ENCODE results near the gene HIBCH.
"Not testable (repeated sequence)": the region's sequence is repeated elsewhere in the genome, so short reads cannot be mapped to it uniquely, and the experiment has no call there.

HIBCH gene

DNA sequence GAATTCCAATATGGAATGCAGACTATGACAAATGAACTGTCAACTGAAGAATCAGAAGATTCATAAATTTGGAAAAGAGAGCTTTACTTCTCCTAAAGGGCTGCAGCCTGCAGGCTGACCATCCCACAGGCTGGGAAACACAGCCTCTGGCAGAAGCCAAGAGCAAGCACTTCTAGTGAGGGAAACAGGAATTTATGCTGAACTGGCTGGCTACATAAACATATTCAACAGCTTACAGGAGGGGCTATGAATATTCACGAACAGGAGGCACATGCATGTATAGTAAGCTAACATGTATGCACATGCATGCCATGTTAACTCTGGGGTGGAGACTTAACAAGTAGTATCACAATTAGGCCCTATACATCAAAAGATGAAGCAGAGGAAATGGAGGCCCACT lies 17.6 kb downstream of the HIBCH start:
- Histone ChIP-seq H3K4me1 (no peaks in the 10 kb centered on the region), H3K27ac (no peak overlapping the region), H3K36me3 (peaks cover 0 to 24% (median 0%) of the 10 kb centered on the region in 3 donors), H3K4me3 (no peak overlapping the region), H3K27me3 (no peaks in the 10 kb centered on the region), H3K9me3 (no peaks in the 10 kb centered on the region)
- TF ChIP-seq, protein P1, sequence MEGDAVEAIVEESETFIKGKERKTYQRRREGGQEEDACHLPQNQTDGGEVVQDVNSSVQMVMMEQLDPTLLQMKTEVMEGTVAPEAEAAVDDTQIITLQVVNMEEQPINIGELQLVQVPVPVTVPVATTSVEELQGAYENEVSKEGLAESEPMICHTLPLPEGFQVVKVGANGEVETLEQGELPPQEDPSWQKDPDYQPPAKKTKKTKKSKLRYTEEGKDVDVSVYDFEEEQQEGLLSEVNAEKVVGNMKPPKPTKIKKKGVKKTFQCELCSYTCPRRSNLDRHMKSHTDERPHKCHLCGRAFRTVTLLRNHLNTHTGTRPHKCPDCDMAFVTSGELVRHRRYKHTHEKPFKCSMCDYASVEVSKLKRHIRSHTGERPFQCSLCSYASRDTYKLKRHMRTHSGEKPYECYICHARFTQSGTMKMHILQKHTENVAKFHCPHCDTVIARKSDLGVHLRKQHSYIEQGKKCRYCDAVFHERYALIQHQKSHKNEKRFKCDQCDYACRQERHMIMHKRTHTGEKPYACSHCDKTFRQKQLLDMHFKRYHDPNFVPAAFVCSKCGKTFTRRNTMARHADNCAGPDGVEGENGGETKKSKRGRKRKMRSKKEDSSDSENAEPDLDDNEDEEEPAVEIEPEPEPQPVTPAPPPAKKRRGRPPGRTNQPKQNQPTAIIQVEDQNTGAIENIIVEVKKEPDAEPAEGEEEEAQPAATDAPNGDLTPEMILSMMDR (IDR thresholded peaks at IDR 0.05): no peak
- no peak for DNase-seq
- intact Hi-C loops (cut with DNase I; ENCODE audit: low total_unique reads): no loop called here

DNA sequence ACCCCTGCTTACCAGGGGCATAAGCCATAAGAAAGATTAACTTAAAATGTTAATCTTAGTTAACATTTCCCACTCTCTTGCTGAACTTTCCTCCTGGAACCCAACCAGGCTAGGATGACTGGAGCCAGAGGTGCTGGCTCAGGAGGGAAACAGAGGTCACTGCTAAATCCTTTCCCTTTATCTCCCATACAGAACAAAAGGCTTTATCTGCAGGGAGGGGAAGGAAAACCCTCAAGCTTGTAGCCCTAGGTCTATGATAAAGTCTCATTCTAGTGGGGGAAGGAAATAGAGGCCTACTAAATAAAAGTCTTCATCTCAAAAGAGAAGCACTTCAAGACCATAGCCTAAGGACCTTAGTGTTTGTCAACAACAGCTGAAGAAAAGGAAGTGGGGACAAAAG lies 18.6 kb downstream of the HIBCH start:
- intact Hi-C loops (cut with DNase I; ENCODE audit: low total_unique reads): no loop called here
- H3K4me3 ChIP-seq: no peak overlapping the region
- H3K27ac ChIP-seq: no peak overlapping the region
- no peaks in the 10 kb centered on the region for H3K27me3 ChIP-seq
- no peak for DNase-seq
- no peaks in the 10 kb centered on the region for H3K4me1 ChIP-seq
- peaks cover 0 to 27% (median 3%) of the 10 kb centered on the region in 3 donors for H3K36me3 ChIP-seq
- no peaks in the 10 kb centered on the region for H3K9me3 ChIP-seq
- TF ChIP-seq, protein P1 (IDR thresholded peaks at IDR 0.05): no peak

DNA sequence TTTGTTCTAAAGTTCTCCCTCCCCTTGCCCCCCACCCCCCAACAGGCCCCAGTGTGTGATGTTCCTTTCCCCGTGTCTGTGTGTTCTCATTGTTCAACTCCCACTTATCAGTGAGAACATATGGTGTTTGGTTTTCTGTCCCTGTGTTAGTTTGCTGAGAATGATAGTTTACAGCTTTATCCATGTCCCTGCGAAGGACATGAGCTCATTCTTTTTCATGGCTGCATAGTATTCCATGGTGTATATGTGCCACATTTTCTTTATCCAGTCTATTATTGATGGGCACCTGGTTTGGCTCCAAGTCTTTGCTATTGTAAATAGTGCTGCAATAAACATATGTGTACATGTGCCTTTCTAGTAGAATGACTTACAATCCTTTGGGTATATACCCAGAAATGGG lies 21.7 kb downstream of the HIBCH start:
- H3K4me1 ChIP-seq; H3K27ac ChIP-seq; H3K27me3 ChIP-seq; DNase-seq; intact Hi-C loops (cut with DNase I; ENCODE audit: low total_unique reads); H3K4me3 ChIP-seq; H3K9me3 ChIP-seq: not testable (repeated sequence)
- peaks cover 0 to 36% (median 14%) of the 10 kb centered on the region in 3 donors for H3K36me3 ChIP-seq

DNA sequence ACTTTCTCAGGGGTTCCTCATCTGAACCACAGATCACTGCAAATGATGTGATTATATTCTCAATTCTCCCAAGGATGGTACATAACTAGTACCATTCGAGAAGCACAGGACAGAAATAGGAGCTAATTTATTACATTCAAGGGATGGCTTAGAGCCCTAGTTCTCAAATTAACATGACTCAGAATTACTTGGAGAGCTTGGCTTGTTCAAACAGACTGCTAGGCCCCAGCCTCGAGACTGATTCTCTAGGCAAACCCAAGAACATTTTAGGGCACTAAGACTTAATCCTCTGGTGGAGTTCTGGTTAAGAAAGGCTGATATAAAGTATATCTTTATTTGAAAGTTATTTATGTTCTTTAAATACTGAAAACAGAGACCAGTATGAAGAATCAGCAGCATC lies 35.8 kb downstream of the HIBCH start:
- no peak overlapping the region for H3K27ac ChIP-seq
- H3K9me3 ChIP-seq: no peaks in the 10 kb centered on the region
- no peak for DNase-seq
- intact Hi-C loops (cut with DNase I; ENCODE audit: low total_unique reads): no loop called here
- H3K4me1 ChIP-seq: peaks cover 0 to 12% (median 7%) of the 10 kb centered on the region in 4 donors
- peaks cover 19 to 38% (median 31%) of the 10 kb centered on the region in 3 donors for H3K36me3 ChIP-seq
- no peaks in the 10 kb centered on the region for H3K27me3 ChIP-seq
- no peak overlapping the region for H3K4me3 ChIP-seq
- TF ChIP-seq, protein P1 (IDR thresholded peaks at IDR 0.05): no peak

DNA sequence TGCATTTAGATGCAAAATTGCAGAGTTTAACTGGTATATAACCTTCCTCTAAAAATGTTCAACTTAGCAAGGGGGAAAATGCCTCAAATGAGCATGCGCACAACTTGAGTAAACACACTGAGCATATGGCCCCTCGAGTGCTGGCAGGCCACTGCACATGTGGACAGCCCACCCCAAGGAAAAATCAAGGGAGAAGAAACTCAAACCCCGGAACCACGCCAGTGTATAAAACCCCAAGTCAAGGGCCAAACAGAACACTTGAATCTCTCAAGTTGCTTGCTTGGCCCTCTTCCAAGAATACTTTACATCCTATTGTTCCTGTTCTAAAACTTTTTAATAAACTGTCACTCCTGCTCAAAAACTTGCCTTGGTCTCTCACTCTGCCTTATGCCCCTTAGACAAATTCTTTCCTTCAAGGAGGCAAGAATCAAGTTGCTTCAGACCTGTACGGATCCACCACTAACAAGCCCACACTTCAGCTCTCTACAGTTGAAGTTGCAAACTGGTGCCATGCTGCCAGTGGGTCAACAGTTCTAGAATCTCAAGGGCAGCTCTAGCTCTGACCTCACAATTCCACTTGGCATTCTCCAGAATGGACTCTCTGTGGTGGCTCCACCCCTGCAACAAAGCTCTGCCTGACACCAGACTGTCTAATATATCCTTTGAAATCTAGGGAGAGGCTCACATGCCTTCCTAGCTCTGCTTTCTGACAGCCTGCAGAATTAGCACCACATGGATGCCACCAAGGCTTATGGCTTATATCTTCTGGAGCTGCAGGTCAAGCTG lies 38.9 kb downstream of the HIBCH start:
- Histone ChIP-seq H3K9me3 (no peaks in the 10 kb centered on the region), H3K4me1 (peaks cover 0 to 12% (median 7%) of the 10 kb centered on the region in 4 donors), H3K4me3 (no peak overlapping the region), H3K27me3 (no peaks in the 10 kb centered on the region), H3K27ac (no peak overlapping the region), H3K36me3 (peaks cover 6 to 27% (median 7%) of the 10 kb centered on the region in 3 donors)
- DNase-seq: no peak
- intact Hi-C loops (cut with DNase I; ENCODE audit: low total_unique reads): no loop called here
- TF ChIP-seq, protein P1 (IDR thresholded peaks at IDR 0.05): no peak

DNA sequence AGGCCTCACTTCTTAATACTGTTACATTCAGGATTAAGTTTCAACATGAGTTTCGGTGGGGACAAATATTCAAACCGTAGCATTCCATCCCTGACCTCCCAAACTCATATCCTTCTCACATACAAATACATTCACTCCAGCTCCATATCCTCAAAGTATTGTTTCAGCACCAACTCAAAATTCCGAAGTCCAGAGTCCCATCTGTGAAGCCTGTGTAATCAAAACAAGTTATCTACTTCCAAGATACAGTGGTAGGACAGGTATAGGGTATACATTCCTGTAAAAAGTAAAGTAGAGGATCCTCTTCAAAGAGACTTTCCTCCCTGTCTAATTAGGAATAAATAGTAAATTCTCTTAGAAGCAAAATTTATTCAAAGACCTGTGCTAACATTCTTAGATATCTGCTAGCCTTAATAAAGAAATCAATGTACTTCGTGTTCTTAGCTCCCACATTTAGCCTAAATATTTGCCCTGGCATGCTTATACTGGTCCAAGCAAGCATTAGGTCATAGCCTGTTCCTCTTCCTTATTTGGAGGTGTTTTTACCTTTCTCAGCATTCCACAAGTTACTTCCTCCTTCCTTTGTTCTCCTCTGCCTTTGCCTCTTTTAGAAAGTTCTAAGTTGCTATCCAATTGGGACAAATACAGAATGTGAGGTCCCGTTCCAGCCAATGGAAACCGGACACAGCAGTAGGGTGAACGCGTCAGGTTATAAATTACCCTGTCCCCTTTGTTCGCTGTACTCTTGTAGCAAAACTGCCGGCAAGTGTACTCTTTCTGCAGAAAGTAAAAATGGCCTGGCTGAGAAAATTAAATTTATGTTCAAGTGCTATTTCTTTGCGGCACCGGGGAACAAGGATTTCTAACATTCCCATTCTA lies 40.1 kb downstream of the HIBCH start:
- H3K9me3 ChIP-seq; H3K27me3 ChIP-seq; DNase-seq; intact Hi-C loops (cut with DNase I; ENCODE audit: low total_unique reads); H3K4me3 ChIP-seq: not testable (repeated sequence)
- Histone ChIP-seq H3K36me3 (peaks cover 5 to 23% (median 14%) of the 10 kb centered on the region in 3 donors), H3K4me1 (peaks cover 0 to 12% (median 7%) of the 10 kb centered on the region in 4 donors), H3K27ac (peak overlapping the region in 1 of 2 donors; percentile 8)
